ENCODE measurements around the gene AGPAT3.
"Not testable (repeated sequence)": the region's sequence is repeated elsewhere in the genome, so short reads cannot be mapped to it uniquely, and the experiment has no call there.

AGPAT3 gene

GRCh38 chr21:43884861-43885417, 19.9 kb downstream of the AGPAT3 start:
- no peak for DNase-seq

DNA sequence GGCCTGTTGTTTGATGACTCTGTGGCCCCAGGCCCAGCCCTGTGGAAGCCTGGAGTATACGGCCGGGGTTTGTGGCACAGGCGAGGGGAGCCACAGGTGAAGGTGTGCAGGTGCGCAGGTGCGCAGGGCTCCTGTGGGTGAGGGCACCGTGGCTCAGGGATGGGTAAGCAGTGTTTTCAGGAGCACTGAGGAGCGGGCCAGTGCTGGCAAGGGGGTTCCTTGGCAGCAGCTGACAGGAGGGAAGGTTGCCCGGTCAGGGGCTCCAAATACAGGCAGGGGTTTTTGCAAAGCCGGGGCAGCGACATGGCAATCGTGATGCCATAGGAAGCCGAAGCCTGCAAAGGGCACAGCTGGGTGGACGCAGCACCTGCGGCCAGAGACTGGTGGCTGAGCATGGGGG, 20.7 kb downstream of the AGPAT3 start:
- DNase-seq: no peak

DNA sequence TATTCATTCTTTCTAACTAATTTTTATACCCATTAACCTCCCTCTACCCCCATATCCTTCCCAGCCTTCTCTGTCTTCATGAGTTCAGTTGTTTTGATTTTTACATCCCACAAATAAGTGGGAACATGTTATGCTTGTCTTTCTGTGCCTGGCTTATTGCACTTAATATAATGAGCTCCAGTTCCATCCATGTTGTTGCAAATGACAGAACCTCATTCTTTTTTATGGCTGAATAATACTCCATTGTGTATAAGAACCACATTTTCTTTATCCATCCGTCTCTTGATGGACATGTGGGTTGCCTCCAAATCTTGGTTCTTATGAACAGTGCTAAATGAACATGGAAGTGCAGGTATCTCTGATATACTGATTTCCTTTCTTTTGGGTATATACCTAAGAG, 21.5 kb downstream of the AGPAT3 start:
- DNase-seq: no peak

GRCh38 chr21:43889069-43889468, 24.0 kb downstream of the AGPAT3 start:
- DNase-seq: no peak

GRCh38 chr21:43890042-43890441, 25.0 kb downstream of the AGPAT3 start:
- no peak for DNase-seq

- no peak for DNase-seq
Measured at GRCh38 chr21:43892334-43892733, 27.3 kb downstream of the AGPAT3 start.

DNA sequence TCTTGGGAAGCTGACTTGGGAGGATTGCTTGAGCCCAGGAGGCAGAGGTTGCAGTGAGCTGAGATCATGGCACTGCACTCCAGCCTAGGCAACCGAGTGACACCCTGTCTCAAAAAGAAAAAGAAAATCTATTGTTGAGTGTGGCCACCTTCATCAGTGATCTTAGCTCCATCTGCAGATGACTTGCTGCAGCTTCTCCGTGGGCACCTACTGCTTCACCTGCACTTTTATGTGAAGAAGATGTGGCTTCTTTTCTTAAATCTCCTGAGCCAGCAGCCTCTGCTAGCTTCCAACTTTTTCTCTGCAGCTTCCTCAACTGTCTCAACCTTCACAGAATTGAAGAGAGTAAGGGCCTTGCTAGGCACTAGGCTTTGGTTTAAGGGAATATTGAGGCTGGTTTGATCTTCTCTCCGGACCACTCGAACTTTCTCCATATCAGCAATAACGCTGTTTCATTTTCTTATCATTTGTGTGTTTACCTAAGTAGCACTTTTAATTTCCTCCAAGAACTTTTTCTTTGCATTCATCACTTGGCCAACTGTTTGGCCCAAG, 28.0 kb downstream of the AGPAT3 start:
- no peak for DNase-seq

GRCh38 chr21:43893536-43894205, 28.6 kb downstream of the AGPAT3 start:
- DNase-seq: peak; percentile 22

DNA sequence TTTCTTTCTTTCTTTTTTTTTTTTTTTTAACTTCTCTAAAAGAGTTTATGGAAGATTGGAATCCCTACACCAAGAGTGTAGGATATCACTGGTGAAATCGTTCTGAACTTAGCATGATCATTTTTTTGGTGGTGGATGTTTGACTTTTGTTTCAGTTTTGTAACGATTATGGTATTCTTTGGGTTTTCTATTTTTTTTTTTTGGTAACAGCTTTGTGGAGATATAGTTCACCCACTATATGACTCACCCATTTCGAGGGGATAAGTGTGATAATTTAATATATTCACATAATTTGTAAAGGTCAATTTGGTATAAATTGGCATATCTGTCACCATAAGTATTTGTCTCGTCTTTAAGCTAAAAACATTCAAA, 29.2 kb downstream of the AGPAT3 start:
- no peak for DNase-seq

DNA sequence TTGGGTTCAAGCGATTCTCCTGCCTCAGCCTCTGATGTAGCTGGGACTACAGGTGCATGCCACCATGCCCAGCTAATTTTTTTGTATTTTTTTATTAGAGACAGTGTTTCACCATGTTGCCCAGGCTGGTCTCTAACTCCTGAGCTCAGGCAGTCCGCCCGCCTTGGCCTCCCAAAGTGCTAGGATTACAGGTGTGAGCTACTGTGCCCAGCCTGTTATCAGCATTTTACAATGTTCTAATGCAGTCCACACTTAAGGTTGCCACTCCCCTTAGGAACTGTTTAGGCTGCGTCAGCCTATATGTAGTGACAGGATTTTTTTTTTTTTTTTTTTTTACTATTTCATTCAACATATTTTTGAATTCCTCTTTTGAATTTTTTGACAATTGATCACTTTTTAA, 30.2 kb downstream of the AGPAT3 start:
- no peak for DNase-seq

- DNase-seq: not testable (repeated sequence)
Measured at GRCh38 chr21:43896696-43897299, 31.8 kb downstream of the AGPAT3 start.

DNA sequence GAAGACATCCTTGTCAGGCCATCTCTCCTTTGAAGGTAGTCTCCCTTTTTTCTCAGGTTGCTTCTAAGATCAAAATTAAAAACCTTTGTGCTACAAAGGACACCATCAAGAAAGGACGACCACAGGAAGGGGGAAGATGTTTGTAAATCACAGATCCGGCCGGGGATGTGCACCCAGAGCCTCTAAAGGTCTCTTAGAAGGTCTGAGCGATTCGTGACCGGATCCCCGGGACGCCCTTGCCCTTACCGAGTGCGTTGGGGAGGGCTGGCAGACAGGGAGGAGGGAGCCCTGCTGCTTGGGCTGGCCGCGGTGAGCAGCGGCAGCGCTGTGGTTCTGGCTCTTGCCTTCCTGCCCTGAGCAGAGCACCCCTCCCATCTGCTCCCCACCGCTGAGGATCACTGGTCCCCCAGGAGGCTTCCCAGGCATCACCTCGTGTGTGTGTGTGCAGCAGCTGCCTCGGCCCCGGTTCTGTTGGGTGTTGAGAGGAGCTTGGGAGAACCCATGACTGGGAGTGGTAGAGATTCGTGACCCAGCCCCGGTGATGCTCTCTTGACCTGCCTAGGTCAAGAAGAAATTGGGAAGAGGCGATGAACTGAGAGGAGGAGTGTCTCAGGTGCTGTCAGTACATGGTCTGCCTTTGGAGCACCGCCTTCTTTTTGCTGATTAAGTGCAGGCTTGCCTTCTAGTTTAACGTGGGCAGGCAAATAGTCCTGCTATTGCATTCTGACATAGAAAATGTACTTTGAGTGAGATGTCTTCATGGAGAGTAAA, 34.5 kb downstream of the AGPAT3 start:
- DNase-seq: no peak

GRCh38 chr21:43900078-43900385, 35.0 kb downstream of the AGPAT3 start:
- no peak for DNase-seq

DNA sequence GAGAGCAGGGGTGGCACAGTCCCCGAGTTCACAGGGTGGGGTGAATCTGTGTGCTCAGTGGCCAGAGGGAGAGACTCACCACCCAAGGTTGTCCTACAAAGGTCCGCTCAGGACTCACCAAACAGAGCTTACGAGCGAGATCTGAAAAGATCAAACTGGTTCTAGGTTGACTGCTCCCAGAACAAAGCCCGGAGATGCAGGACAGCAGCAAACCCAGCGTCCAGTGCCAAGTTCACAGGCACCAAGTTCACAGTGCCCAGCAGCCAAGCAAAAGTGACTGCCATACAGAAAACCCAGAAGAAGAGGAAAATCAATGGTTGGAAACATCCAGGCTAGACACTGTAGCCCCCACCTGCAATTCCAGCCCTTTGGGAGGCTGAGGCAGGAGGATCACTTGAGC, 35.7 kb downstream of the AGPAT3 start:
- no peak for DNase-seq

GRCh38 chr21:43902441-43902840, 37.4 kb downstream of the AGPAT3 start:
- DNase-seq: no peak

DNA sequence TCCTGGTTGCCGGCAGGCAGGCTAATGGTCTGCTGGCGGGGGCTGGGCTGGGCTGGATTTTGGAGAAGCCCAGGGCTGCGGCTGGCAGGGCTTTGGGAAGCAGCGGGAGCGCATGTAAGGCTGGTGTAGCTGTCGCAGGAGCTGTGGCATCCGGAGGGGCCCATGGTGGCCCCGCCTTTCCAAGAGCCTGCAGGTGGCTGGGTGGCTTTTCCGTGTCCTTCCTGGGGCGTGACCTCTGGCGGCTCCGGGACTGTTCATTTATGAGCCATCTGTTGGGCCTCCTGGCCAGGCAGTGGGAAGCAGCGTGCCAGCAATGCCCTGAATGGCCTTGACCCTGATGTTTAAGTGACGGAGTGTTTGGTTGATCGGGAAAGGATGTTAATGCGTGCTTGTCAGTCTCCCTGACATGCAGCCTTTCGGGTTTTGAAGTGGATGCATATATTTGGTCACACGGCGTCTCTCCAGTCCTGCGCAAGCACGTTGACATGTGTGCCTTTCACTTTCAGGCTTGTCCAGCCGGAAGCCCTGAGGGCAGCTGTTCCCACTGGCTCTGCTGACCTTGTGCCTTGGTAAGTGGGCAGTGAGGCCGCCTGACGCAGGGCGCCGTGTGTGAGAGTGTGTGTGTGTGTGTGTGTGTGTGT, 38.5 kb downstream of the AGPAT3 start:
- no peak for DNase-seq

- DNase-seq: no peak
Measured at GRCh38 chr21:43904331-43904781, 39.3 kb downstream of the AGPAT3 start.

GRCh38 chr21:43905726-43906455, 40.9 kb downstream of the AGPAT3 start:
- no peak for DNase-seq

DNA sequence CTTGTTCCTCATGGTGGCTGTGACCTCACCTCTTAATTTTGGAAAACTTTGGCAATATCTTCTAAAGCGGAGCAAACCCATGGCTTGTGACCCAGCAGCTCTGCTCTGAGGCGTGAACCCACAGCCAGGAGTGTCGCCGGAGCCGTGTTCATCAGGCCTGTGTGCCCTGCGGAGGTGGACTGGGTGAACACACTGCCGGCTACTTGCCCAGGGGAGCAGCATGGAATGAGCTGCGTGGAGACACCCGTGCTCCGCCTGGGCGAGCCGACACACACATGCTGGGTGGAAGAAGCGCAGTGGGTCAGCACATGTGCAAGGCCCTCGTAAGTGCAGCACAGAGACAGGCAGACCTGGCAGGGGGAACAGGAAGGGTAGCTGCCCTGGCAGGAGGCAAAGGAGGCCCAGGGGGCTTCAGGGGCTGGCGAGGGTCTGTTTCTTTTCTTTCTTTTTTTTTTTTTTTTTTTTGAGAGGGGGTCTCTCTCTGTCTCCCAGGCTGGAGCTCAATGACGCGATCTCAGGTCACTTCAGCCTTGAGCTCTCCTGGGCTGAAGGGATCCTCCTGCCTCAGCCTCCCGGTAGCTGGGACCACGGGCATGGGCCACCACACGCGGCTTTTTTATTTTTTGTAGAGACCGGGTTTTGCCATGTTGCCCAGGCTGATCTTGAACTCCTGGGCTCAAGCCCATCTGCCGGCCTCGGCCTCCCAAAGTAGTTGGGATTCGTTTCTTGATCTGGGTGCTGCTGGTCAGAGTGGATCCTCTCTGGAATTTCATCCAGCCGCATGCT, 41.8 kb downstream of the AGPAT3 start:
- DNase-seq: no peak

DNA sequence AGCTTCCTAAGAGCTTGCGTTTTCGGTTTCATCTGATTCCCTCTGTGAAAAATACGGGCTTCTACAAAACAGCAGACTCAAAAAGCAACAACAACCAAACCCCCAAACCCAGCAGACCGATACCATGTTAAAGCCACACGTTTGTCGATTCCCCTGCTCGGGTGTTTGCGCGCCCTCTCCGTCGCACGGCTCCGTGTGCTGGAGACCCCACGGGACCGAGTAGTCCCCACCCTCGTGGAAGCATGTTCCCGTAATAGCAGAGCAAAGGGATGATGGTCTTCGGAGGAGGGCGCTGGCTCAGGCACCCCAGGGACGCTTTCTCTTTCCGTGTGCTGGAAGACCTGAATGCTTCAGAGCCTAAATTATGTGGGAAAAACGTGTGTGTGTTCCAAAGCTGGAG, 42.7 kb downstream of the AGPAT3 start:
- no peak for DNase-seq

DNA sequence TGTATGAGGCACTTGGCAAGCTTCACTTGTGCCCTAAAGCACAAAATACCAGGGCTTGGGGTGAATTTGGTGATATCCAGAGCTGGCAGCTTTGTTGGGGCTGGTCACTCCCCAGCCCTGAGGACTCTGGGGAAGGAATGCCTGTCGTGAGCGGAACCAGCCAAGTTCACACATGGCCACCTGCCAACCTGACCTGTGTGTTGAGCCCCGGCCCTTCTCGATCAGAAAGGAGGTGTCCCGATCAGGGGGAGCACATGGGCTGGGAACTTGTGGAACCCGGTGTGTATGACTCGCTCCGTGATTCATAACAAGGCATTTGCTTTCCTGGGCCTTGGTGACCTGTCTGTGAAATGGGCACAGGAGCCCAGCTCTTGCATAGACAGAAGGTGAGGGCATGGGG, 43.1 kb downstream of the AGPAT3 start:
- DNase-seq: no peak
